ENCODE measurements around the gene STX18. TPM values are rescaled to one million over a fixed set of nuclear protein-coding genes. Genes with fewer than 3 reads are reported as not detected.
A peak's percentile ranks its signal among the peaks of the same experiment; 100 is the strongest.
"Not testable (repeated sequence)": the region's sequence is repeated elsewhere in the genome, so short reads cannot be mapped to it uniquely, and the experiment has no call there.

The STX18 gene
- total RNA-seq, 1 experiment from 2014 or later = 20.2 TPM

GRCh38 chr4:4479366-4479765 lies 62.5 kb downstream of the STX18 start:
- Histone ChIP-seq H3K4me3 (no peak overlapping the region), H3K36me3 (no peaks in the 10 kb centered on the region), H3K9me3 (no peaks in the 10 kb centered on the region), H3K27me3 (no peaks in the 10 kb centered on the region)
- DNase-seq = no peak

GRCh38 chr4:4477796-4478195 lies 64.1 kb downstream of the STX18 start:
- no peaks in the 10 kb centered on the region for H3K36me3 ChIP-seq
- DNase-seq = no peak
- no peaks in the 10 kb centered on the region for H3K27me3 ChIP-seq
- H3K4me3 ChIP-seq = no peak overlapping the region
- H3K9me3 ChIP-seq = no peaks in the 10 kb centered on the region

DNA sequence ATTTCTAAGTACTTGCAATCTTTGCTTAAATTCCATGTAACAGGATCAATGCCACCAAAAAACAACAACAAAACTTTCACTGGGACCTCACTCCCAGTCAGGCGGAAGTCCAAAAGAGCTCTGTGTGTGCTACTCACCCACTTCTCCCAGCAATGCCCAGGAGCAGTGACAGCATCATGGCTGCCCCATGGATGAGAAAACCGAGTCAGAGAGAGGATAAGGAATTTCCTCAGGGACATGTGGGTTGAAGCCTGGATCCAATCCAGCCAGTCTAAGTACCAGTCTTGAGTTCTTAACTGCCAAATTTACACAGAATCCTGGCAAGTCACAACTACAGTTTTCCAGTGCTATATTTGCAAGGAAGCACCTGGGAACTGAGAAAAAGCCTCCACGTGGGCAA lies 64.5 kb downstream of the STX18 start:
- Histone ChIP-seq H3K9me3 (no peaks in the 10 kb centered on the region), H3K4me3 (no peak overlapping the region), H3K36me3 (no peaks in the 10 kb centered on the region), H3K27me3 (no peaks in the 10 kb centered on the region)
- DNase-seq = peak; percentile 58

GRCh38 chr4:4474476-4474875 lies 67.4 kb downstream of the STX18 start:
- peaks cover 4% of the 10 kb centered on the region; the same call in 1 of the 2 replicates for H3K36me3 ChIP-seq
- no peaks in the 10 kb centered on the region for H3K27me3 ChIP-seq
- DNase-seq = no peak
- H3K4me3 ChIP-seq = no peak overlapping the region
- H3K9me3 ChIP-seq = no peaks in the 10 kb centered on the region

GRCh38 chr4:4472344-4472958 lies 69.4 kb downstream of the STX18 start:
- peaks cover 4% of the 10 kb centered on the region; the same call in 1 of the 2 replicates for H3K36me3 ChIP-seq
- H3K9me3 ChIP-seq = no peaks in the 10 kb centered on the region
- no peak for DNase-seq
- H3K4me3 ChIP-seq = no peak overlapping the region
- no peaks in the 10 kb centered on the region for H3K27me3 ChIP-seq

DNA sequence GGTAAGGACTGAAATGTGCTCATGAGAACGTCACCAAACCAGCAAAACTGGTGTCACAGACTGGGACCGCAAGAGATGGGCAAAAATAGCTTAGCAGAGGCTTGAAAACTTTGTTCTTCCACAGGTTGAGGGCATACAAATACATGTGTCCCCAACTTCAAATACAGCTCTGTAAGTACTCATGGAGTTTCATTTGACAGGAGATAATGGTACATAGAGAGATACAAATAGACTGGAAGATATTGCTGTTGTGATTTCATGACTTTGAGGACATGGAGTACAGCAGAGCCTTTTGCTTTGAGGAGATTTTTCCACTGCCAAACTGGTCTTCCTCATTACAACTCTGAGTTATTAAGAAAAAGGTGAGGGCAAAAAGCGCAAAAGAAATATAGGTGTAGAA lies 70.7 kb downstream of the STX18 start:
- Histone ChIP-seq H3K4me3 (no peak overlapping the region), H3K27me3 (no peaks in the 10 kb centered on the region), H3K9me3 (no peaks in the 10 kb centered on the region), H3K36me3 (peaks cover 4% of the 10 kb centered on the region)
- DNase-seq = no peak

DNA sequence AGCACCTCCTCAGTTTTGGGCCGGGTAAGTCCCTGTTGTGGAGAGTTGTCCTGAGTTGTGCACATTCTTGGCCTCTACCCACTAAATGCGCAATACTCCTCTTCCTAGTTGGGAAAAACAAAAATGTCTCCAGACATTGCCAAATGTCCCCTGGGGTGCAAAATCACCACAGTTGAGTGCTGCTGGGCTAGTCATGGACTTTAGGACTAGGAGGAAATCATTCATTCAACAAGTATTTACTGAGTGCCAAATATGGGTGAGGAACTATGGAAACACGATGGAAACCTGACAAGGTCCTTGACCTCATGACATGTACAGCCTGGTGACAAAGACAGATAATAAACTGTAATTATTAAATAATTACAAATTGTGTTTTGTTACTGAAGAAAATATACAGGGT lies 71.6 kb downstream of the STX18 start:
- Histone ChIP-seq H3K27me3 (no peaks in the 10 kb centered on the region), H3K9me3 (no peaks in the 10 kb centered on the region), H3K36me3 (peaks cover 4% of the 10 kb centered on the region), H3K4me3 (no peak overlapping the region)
- DNase-seq = no peak

GRCh38 chr4:4465238-4465637 lies 76.6 kb downstream of the STX18 start:
- not testable (repeated sequence) for H3K27me3 ChIP-seq, H3K9me3 ChIP-seq, DNase-seq, H3K36me3 ChIP-seq, H3K4me3 ChIP-seq

- no peaks in the 10 kb centered on the region for H3K9me3 ChIP-seq
- H3K4me3 ChIP-seq = no peak overlapping the region
- H3K27me3 ChIP-seq = no peaks in the 10 kb centered on the region
- DNase-seq = no peak
- H3K36me3 ChIP-seq = no peaks in the 10 kb centered on the region; the same call in none of the 2 replicates
These were observed 78.9 kb downstream of the STX18 start for GRCh38 chr4:4462970-4463369.

- no peaks in the 10 kb centered on the region; the same call in 1 of the 2 replicates for H3K36me3 ChIP-seq
- no peaks in the 10 kb centered on the region for H3K27me3 ChIP-seq
- H3K4me3 ChIP-seq = no peak overlapping the region
- no peak for DNase-seq
- no peaks in the 10 kb centered on the region for H3K9me3 ChIP-seq
These were observed 80.0 kb downstream of the STX18 start for GRCh38 chr4:4461850-4462249.

GRCh38 chr4:4461178-4461577 lies 80.7 kb downstream of the STX18 start:
- no peak for DNase-seq
- no peaks in the 10 kb centered on the region; the same call in 1 of the 2 replicates for H3K36me3 ChIP-seq
- no peak overlapping the region for H3K4me3 ChIP-seq
- no peaks in the 10 kb centered on the region for H3K9me3 ChIP-seq
- no peaks in the 10 kb centered on the region for H3K27me3 ChIP-seq

- H3K27me3 ChIP-seq = no peaks in the 10 kb centered on the region
- no peaks in the 10 kb centered on the region; the same call in 1 of the 2 replicates for H3K36me3 ChIP-seq
- no peak for DNase-seq
These were observed 81.1 kb downstream of the STX18 start for GRCh38 chr4:4460759-4461158.

GRCh38 chr4:4459181-4459580 lies 82.7 kb downstream of the STX18 start:
- Histone ChIP-seq H3K4me3 (no peak overlapping the region), H3K27me3 (no peaks in the 10 kb centered on the region), H3K9me3 (no peaks in the 10 kb centered on the region), H3K36me3 (no peaks in the 10 kb centered on the region)
- DNase-seq = no peak

More at GRCh38 chr4:4460759-4461158, 81.1 kb downstream of the STX18 start:
- H3K4me3 ChIP-seq = no peak overlapping the region
- H3K9me3 ChIP-seq = no peaks in the 10 kb centered on the region

GRCh38 chr4:4457803-4458553 lies 83.9 kb downstream of the STX18 start:
- Histone ChIP-seq H3K9me3 (no peaks in the 10 kb centered on the region), H3K4me3 (no peak overlapping the region), H3K36me3 (no peaks in the 10 kb centered on the region), H3K27me3 (no peaks in the 10 kb centered on the region)
- DNase-seq = no peak

DNA sequence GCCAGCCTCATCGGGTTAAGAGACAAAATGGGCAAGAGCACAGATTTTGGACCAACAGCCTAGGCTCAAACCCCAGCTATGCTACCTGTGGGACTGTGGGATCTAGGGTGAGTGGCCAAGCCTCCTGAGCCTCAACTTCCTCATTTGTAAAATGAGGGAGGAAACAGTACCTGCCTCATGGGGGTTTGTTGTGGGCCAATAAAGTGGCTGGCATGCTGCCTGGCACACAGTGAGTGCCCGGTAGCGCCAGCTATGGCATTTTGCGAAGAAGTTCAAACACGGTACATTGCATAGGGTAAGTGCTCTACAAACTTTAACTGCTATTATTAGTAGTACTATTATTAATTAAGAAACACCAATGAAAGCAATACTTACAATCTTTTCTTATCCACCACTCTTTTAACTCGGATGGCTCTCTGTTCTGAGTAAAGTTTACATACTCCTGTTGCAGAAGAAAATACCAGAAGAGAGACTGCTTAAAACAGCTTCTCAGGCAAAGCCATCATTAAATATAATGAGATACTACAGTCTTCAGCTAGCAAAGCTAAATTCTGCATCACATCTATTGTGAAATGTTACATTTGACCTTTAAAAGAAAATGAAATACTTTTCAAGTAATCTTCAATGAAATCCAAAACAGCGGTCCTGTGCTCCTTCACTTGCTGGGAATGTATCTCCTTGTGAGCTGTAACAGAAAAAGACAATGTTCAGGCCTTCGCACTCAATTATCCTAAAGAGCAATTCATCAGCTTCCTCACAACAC lies 84.9 kb downstream of the STX18 start:
- no peak for DNase-seq
- Histone ChIP-seq H3K4me3 (no peak overlapping the region), H3K27me3 (no peaks in the 10 kb centered on the region), H3K9me3 (no peaks in the 10 kb centered on the region), H3K36me3 (no peaks in the 10 kb centered on the region; the same call in 1 of the 2 replicates)

DNA sequence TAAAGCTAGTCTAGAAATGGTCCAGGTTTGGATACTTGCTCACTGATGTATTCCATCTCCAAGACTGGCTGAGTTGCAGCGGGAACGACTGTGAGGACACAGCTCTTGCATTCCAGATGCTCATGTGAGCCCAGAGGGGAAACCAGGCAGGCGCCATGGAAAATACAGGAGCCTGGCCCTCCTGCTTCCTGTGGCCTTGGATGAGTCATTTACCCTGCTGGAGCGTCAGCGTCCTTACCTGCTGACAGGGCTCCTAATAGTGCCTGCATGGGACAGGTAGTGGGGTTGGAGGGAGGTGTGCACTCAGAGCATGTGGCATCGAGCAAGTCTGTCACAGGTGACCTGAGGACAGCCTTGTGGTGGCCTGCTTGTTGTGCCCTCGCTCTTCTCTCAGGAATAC lies 85.5 kb downstream of the STX18 start:
- H3K9me3 ChIP-seq = no peaks in the 10 kb centered on the region
- H3K27me3 ChIP-seq = no peaks in the 10 kb centered on the region
- H3K4me3 ChIP-seq = no peak overlapping the region
- no peaks in the 10 kb centered on the region; the same call in 1 of the 2 replicates for H3K36me3 ChIP-seq
- no peak for DNase-seq

DNA sequence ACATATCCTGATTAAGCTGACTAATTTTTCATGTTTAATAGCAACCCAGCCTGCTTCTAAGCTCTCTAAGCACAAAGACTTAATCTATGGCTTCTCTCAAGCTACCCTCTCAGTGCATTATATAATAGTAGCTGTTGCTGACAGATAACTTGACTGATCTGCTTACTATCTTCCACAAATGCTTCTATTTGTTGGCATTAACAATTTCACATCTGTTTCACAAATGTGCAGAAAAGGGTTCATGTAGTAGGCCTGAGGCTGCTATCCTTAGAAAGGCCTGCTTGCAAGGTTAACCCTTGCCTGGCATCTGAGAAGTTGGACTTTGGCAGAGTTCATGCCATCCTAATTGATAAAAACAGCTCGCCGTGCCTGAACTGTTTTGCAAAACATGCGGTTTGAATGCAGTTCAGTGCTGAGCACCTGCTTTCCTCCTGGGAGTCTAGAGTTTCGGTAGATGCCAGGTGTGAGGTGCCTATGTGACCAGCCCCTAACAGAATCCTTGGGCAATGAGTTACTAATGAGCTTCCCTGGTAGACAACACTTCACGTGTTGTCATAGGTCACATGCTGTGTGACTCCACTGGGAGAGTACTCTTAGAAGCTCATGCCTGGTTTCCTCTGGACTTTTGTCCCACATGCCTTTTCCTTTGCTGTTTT lies 86.5 kb downstream of the STX18 start:
- H3K36me3 ChIP-seq = no peaks in the 10 kb centered on the region; the same call in 1 of the 2 replicates
- no peaks in the 10 kb centered on the region for H3K27me3 ChIP-seq
- H3K4me3 ChIP-seq = no peak overlapping the region
- no peak for DNase-seq
- H3K9me3 ChIP-seq = no peaks in the 10 kb centered on the region
